ENCODE data around the gene PPP1R36.

PPP1R36 gene

GRCh38 chr14:64577211-64577610 is 27.4 kb downstream of the PPP1R36 start:
- Histone ChIP-seq H3K36me3 (no peaks in the 10 kb centered on the region), H3K27ac (no peak overlapping the region), H3K9me3 (no peaks in the 10 kb centered on the region), H3K27me3 (no peaks in the 10 kb centered on the region), H3K4me3 (ENCODE audit: low read depth in 1 of 2, low read length in 1 of 2) (no peak overlapping the region), H3K4me1 (ENCODE audit: control insufficient read depth in 1 of 2, insufficient read depth in 1 of 2, low read depth in 1 of 2, low read length in 1 of 2) (no peaks in the 10 kb centered on the region)
- TF ChIP-seq, protein P1, sequence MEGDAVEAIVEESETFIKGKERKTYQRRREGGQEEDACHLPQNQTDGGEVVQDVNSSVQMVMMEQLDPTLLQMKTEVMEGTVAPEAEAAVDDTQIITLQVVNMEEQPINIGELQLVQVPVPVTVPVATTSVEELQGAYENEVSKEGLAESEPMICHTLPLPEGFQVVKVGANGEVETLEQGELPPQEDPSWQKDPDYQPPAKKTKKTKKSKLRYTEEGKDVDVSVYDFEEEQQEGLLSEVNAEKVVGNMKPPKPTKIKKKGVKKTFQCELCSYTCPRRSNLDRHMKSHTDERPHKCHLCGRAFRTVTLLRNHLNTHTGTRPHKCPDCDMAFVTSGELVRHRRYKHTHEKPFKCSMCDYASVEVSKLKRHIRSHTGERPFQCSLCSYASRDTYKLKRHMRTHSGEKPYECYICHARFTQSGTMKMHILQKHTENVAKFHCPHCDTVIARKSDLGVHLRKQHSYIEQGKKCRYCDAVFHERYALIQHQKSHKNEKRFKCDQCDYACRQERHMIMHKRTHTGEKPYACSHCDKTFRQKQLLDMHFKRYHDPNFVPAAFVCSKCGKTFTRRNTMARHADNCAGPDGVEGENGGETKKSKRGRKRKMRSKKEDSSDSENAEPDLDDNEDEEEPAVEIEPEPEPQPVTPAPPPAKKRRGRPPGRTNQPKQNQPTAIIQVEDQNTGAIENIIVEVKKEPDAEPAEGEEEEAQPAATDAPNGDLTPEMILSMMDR (IDR thresholded peaks at IDR 0.05): no peak

DNA sequence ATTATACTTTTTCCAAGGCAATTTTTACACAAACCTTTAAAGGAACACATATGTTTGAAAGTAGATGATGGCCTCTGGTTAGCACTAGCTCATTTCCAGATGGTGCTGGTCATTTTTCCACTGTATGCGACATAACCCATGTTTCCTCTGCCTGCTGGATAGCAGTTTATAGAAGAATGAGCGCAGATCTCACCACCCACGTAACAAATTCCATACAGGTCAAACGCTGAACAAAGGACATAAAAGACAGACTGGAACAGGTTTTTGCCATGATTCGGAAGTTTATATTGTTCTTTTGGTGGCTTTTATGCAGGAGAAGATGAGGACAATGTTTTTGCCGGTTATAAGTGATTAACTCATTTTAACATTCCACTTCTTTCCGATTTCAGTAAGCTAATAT is 30.7 kb downstream of the PPP1R36 start:
- Histone ChIP-seq H3K4me1 (ENCODE audit: control insufficient read depth in 1 of 2, insufficient read depth in 1 of 2, low read depth in 1 of 2, low read length in 1 of 2) (no peaks in the 10 kb centered on the region), H3K4me3 (ENCODE audit: low read depth in 1 of 2, low read length in 1 of 2) (no peak overlapping the region), H3K27ac (no peak overlapping the region), H3K9me3 (no peaks in the 10 kb centered on the region), H3K27me3 (no peaks in the 10 kb centered on the region), H3K36me3 (no peaks in the 10 kb centered on the region)
- TF ChIP-seq, protein P1 (IDR thresholded peaks at IDR 0.05): no peak

- H3K27ac ChIP-seq: no peak overlapping the region
- no peaks in the 10 kb centered on the region for H3K27me3 ChIP-seq
- no peaks in the 10 kb centered on the region for H3K36me3 ChIP-seq
- TF ChIP-seq, protein P1 (IDR thresholded peaks at IDR 0.05): no peak
- H3K4me1 ChIP-seq (ENCODE audit: control insufficient read depth in 1 of 2, insufficient read depth in 1 of 2, low read depth in 1 of 2, low read length in 1 of 2): no peaks in the 10 kb centered on the region
- no peaks in the 10 kb centered on the region for H3K9me3 ChIP-seq
- no peak overlapping the region for H3K4me3 ChIP-seq (ENCODE audit: low read depth in 1 of 2, low read length in 1 of 2)
Observed at GRCh38 chr14:64581363-64581762, 31.6 kb downstream of the PPP1R36 start.

GRCh38 chr14:64581817-64582216 is 32.1 kb downstream of the PPP1R36 start:
- Histone ChIP-seq H3K4me1 (ENCODE audit: control insufficient read depth in 1 of 2, insufficient read depth in 1 of 2, low read depth in 1 of 2, low read length in 1 of 2) (no peaks in the 10 kb centered on the region), H3K9me3 (no peaks in the 10 kb centered on the region), H3K27me3 (no peaks in the 10 kb centered on the region), H3K36me3 (no peaks in the 10 kb centered on the region), H3K27ac (no peak overlapping the region), H3K4me3 (ENCODE audit: low read depth in 1 of 2, low read length in 1 of 2) (no peak overlapping the region)
- TF ChIP-seq, protein P1 (IDR thresholded peaks at IDR 0.05): no peak

DNA sequence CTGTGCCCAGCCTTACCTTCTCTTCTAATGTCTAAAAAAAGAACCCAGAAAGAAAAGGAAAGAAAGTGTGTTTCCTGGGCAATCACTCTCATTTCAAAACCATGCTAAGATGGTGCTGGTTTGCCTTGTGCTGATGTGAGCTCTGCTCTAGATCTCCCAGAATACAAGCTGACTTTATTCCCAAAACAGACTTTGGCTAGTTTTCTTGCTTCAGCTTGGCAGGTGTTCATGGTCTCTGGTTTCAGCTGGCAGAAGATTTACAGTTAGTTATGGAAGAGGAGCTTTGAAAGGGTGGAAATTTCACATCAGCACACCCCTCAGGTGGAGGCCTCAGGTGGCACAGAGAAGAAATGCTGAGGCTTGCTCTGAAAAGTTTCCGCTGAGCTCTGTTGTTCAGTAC is 34.4 kb downstream of the PPP1R36 start:
- TF ChIP-seq, protein P1 (IDR thresholded peaks at IDR 0.05): no peak
- Histone ChIP-seq H3K4me1 (ENCODE audit: control insufficient read depth in 1 of 2, insufficient read depth in 1 of 2, low read depth in 1 of 2, low read length in 1 of 2) (no peaks in the 10 kb centered on the region), H3K36me3 (no peaks in the 10 kb centered on the region), H3K27me3 (no peaks in the 10 kb centered on the region), H3K27ac (no peak overlapping the region), H3K9me3 (no peaks in the 10 kb centered on the region), H3K4me3 (ENCODE audit: low read depth in 1 of 2, low read length in 1 of 2) (no peak overlapping the region)

- TF ChIP-seq, protein P1 (IDR thresholded peaks at IDR 0.05): no peak
- H3K27me3 ChIP-seq: peaks cover 3% of the 10 kb centered on the region
- H3K36me3 ChIP-seq: no peaks in the 10 kb centered on the region
- H3K27ac ChIP-seq: no peak overlapping the region
- H3K9me3 ChIP-seq: no peaks in the 10 kb centered on the region
- H3K4me3 ChIP-seq (ENCODE audit: low read depth in 1 of 2, low read length in 1 of 2): no peak overlapping the region
- no peaks in the 10 kb centered on the region for H3K4me1 ChIP-seq (ENCODE audit: control insufficient read depth in 1 of 2, insufficient read depth in 1 of 2, low read depth in 1 of 2, low read length in 1 of 2)
Observed at GRCh38 chr14:64591809-64592208, 42.0 kb downstream of the PPP1R36 start.
